NCI-H146 treated with DMSO at 0.1 percent for 48 hours (cell line): ENCODE data around the gene ZC3H18.

Experiments used
- DNase-seq: peaks from one replicate; lab custom pipeline; 2025; ENCODE audit not compliant: unreplicated experiment; lab: John Stamatoyannopoulos, UW

Gene ZC3H18

DNA sequence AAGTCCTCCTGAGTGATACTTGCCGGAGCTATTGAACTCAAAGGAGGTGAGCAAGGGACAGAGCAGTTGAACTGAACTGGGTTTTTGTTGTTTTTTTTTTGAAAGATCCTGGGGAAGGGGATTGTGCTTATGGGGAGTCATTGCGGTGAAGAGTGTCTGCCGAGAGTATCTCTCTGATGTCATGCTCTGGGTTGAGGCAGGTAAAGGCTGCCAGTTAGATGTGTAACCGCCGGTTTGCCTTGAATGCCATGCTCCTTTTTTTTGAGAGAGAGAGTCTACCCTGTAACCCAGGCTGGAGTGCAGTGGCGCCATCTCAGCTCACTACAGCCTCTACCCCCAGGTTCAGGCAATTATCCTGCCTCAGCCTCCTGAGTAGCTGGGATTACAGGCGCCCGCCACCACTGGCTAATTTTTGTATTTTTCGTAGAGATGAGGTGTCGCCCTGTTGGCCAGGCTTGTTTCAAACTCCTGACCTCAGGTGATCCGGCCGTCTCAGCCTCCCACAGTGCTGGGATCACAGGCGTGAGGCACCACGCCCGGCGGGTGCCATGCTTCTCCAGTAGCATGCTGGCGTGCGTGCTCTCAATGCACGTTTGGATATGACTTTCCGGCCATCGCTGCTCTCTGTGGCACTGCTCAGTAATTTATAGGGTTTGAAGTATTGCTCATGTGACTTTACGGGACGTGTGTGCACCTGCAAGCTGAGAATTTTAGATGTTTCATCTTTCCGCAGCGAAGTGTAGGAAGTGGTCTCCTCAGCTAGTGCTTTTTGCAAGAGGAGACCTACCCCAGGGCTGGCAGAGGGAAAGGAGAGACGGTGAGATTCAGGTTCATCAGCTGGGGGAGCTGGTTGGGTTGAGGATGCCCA is 8.5 kb downstream of the ZC3H18 start:
- DNase-seq, result no peak

GRCh38 chr16:88580371-88580770 is 10.2 kb downstream of the ZC3H18 start:
- DNase-seq, result no peak

GRCh38 chr16:88581033-88581432 is 10.8 kb downstream of the ZC3H18 start:
- no peak for DNase-seq

DNA sequence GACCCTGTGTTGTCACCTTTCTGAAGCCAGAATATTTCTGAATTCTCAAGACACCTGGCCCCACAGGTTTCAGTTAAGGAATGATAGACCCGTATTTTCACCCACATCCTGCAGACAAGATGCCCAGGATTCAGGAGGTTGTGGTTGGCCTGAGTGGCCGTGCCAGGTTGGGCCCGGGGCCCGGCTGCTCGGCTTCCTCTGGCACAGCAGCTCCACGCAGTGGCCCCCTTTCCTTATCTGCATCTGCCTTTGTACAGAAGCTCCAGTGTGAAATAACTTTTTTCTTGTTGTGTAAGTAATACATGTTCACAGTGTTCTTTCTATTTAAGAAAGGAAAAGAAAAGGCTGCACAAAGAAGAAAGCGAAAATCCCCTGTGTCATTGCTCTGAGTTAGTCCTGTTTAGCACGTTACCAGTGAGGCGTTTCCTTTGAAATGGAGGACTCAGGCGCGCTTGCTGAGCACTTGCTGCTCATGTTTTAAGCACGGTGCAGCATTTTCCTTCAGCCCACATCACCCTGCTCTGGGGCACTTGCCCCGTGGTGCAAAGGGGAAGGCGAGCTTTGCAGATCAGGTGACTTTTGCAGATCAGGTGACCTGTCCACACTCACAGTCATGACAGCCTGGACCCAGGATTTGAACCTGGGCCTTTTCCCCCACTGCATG is 12.8 kb downstream of the ZC3H18 start:
- no peak for DNase-seq

- no peak for DNase-seq
These were observed 14.5 kb downstream of the ZC3H18 start for GRCh38 chr16:88584676-88585075.

DNA sequence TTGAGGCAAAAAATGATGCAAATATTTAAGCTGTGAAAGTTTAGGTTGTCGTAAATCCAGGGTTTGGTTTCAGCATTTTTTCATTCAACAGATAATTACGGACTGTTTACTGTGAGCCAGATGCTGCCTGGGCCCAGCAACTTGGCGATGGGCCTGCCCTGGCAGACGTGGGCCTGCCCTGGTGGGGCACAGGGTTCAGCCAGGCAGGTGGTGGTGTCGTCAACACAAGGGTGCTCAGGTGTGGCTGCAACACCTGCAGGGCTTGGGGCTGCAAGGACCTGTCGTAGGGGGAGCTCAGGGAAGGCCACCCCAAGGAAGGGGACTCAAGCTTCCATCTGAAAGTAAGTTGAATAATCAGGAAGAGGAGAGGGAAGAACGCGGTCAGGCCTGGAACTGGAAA is 15.1 kb downstream of the ZC3H18 start:
- DNase-seq, result no peak

- no peak for DNase-seq
These were observed 15.9 kb downstream of the ZC3H18 start for GRCh38 chr16:88585927-88586581.

- no peak for DNase-seq
These were observed 17.9 kb downstream of the ZC3H18 start for GRCh38 chr16:88588148-88588547.

DNA sequence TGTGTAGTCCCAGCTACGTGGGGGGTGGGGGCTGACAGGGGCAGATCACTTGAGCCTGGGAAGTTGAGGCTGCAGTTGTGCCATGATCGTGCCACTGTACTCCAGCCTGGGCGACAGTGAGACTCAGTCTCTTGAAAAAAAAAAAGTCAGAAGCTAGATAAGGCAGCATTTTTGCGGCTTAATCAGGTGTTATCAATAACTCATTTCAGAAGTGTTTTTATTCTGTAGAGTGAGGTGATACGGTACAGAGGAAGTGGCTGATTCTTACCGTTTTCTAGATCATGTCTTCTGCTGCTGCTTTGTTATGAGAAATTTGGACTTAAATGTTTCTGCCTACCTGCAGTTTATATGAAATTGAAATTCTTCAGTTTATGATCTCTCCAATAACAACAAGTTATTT is 18.6 kb downstream of the ZC3H18 start:
- DNase-seq, result no peak

DNA sequence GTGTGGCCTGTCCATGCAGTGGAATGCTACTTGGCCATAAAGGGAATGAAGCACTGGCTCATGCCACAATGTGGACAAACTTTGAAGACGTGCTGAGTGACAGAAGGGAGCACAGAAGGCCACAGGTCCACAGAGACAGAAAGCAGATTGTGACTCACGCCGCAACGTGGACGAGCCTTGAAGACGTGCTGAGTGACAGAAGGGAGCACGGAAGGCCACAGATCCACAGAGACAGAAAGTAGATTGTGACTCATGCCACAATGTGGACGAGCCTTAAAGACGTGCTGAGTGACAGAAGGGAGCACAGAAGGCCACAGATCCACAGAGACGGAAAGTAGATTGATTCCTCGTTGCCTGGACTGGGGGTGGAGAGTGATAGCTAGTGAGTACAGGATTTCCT is 19.2 kb downstream of the ZC3H18 start:
- DNase-seq, result no peak

GRCh38 chr16:88591577-88592021 is 21.4 kb downstream of the ZC3H18 start:
- no peak for DNase-seq

DNA sequence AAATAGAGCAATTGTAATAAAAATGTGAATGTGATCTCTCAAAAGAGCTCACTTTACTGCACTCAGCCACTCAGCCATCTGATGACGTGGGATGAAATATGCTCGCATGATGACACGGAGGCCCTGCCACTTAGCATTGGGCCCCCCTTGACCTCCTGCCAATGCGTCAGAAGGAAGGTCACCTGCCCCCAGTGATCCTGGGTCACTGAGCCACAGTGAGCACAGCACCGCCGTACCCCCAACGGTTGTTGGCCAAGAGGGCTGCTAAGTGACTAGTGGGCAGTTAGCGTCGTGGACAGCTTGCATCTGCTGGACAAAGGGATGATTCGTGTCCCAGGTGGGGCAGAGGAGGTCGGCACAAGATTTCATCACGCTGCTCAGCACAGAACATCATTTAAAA is 22.9 kb downstream of the ZC3H18 start:
- no peak for DNase-seq

DNA sequence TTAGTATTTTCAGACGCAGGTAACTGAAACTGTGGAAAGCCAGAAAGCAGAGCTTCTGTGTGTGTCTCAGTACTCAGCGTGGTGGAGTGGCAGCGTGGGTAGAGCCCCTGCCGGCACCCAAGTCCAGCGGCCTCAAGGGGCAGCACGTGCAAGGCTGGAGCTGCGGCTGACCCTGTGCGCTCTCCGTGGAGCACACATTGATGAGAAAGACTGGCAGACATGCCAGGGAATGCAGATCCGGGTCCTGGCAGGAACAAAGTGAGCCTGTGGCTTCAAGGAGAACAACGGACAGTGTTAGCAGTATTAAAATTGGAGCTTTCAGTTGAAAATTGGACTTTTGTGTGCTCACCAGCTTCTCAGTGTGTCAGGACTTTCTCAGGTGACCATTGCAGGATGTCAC is 23.3 kb downstream of the ZC3H18 start:
- no peak for DNase-seq

- no peak for DNase-seq
These were observed 23.7 kb downstream of the ZC3H18 start for GRCh38 chr16:88593910-88594309.

GRCh38 chr16:88595101-88595500 is 24.9 kb downstream of the ZC3H18 start:
- no peak for DNase-seq

DNA sequence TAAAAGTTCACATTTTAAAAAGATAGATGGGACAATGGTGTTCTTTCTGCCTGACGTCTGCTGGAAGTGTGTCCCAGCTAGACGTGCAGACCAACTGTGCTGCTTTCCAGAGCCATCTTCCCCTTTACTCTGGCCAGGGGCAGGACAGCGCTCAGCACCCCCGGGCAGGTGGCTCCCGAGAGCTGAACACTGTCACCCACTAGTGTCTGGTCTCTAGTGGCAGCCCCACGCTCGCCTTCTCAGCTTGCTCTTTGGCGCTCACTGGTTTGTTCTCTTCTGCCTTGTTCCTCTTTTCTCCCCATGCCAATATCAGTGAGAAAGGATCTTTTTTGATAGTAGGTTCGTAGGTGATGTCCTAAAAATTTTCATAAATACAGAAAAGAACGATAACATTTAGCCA is 25.7 kb downstream of the ZC3H18 start:
- no peak for DNase-seq

DNA sequence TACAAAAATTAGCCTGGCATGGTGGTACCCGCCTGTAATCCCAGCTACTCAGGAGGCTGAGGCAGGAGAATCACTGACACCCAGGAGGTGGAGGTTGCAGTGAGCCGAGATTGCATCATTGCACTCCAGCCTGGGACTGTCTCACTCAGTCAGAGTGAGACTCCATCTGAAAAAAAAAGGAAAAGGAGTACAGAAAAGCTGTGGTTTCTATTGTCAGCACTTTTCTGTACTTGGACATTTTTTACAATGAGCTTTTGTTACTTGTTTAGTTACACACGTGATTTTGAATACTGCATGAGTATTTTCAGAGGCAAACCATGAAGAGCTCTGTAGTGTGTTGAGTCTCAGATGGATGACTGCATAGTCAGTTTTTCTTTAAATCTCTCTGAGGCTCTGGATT is 26.3 kb downstream of the ZC3H18 start:
- no peak for DNase-seq

- DNase-seq, result peak; percentile 38
These were observed 27.8 kb downstream of the ZC3H18 start for GRCh38 chr16:88597856-88598491.

DNA sequence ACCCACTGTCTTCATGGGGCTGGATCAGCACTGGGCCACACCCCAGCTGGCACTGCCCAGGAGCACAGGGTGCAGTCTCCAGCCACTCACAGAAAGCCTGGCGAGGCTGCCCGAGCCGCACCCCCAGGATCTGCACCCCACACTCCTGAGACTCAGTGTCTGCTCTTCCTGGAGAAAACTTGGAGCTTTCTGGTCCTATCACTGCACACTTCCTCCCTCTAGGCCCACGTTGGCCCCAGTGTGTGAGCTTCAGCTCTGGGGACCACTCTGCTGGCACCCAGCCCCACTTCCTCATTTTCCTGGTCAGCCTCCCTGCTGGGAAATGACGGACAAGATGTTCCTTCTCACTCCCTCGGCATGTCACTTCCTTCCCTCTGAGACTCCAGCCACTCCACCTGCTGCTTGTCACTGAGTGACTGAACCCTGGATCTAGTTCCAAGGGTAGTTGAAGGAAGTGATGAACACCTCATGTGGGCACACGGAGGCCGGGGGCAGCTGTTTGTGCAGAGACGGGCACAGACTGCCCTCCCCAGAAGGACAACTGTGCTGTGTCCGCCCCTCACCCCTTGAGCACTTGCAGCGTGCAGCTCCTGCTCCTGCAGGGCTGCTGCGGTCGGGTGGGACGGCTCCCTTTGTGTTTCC is 29.0 kb downstream of the ZC3H18 start:
- no peak for DNase-seq

- DNase-seq, result no peak
These were observed 29.8 kb downstream of the ZC3H18 start for GRCh38 chr16:88599825-88600538.
